Breast epithelium (tissue), 3 donors: ENCODE data around the gene SIDT1.

Source experiments
- POLR2A ChIP-seq: fragments of 450-650 bp; IDR thresholded peaks from one replicate; pipeline ENCODE4 v1.6.1; 2016; ENCODE audit warnings: antibody characterized with exemption, mild to moderate bottlenecking, moderate library complexity
- POLR2AphosphoS5 ChIP-seq, 3 donors: sonication (generic); formaldehyde crosslinking; IDR thresholded peaks; one replicate each; pipeline ENCODE4 v1.6.1; 2017; ENCODE audit warnings: antibody characterized with exemption in 3 of 3
- TF ChIP-seq, protein P1 (sequence below), 3 donors: fragments of 450-650 bp; IDR thresholded peaks; one replicate each; pipeline ENCODE4 v1.5.1; 2016 to 2017; ENCODE audit warnings: antibody characterized with exemption in 3 of 3, mild to moderate bottlenecking in 3 of 3, moderate library complexity in 3 of 3

DNA sequence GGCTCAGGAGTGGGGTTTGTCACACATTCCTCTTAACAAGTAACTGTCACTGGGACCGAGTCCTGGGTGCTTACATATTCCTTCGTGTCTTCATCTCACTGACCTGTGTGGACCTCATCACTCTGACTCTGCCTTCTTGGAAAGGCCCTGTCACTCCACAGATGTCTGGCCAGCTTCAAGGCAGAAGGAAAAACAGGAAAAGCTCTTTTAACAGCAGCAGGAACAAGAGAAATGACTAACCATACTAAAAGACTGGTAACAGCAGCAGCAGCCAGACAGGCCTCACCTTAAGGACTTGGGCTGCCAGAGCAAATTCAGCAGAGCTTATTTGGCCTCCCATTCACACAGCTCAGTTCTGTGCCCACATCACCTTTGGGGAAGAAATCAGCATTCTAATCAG is 96.0 kb downstream of the SIDT1 start:
- TF ChIP-seq, protein P1, sequence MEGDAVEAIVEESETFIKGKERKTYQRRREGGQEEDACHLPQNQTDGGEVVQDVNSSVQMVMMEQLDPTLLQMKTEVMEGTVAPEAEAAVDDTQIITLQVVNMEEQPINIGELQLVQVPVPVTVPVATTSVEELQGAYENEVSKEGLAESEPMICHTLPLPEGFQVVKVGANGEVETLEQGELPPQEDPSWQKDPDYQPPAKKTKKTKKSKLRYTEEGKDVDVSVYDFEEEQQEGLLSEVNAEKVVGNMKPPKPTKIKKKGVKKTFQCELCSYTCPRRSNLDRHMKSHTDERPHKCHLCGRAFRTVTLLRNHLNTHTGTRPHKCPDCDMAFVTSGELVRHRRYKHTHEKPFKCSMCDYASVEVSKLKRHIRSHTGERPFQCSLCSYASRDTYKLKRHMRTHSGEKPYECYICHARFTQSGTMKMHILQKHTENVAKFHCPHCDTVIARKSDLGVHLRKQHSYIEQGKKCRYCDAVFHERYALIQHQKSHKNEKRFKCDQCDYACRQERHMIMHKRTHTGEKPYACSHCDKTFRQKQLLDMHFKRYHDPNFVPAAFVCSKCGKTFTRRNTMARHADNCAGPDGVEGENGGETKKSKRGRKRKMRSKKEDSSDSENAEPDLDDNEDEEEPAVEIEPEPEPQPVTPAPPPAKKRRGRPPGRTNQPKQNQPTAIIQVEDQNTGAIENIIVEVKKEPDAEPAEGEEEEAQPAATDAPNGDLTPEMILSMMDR (IDR thresholded peaks at IDR 0.05) = no peak
- TF ChIP-seq POLR2AphosphoS5 (IDR thresholded peaks at IDR 0.05) (no peak), POLR2A (no peak)
